IMR-90 (cell line): ENCODE measurements around the gene ME1.
A peak's percentile ranks its signal among the peaks of the same experiment; 100 is the strongest.

Experiments
- BHLHE40 ChIP-seq: fragments of 150-350 bp; IDR thresholded peaks from 2 replicates; pipeline ENCODE4 v1.6.1; 2016; ENCODE audit warnings: mild to moderate bottlenecking, low read depth, low read length
- CEBPB ChIP-seq: IDR thresholded peaks from 2 replicates; pipeline ENCODE4 v1.6.1; 2012; ENCODE audit warnings: low read depth, low read length, improper control_type of control experiment
- CHD1 ChIP-seq: IDR thresholded peaks from 2 replicates; pipeline ENCODE4 v1.6.1; 2012; ENCODE audit warnings: low read depth, low read length, improper control_type of control experiment
- CTCF ChIP-seq: conservative IDR thresholded peaks from 2 replicates; pipeline ENCODE4 v1.5.1; 2012; ENCODE audit warnings: mild to moderate bottlenecking, low read depth, low read length, improper control_type of control experiment
- FOS ChIP-seq: fragments of 150-350 bp; IDR thresholded peaks from 2 replicates; pipeline ENCODE4 v1.6.1; 2016; ENCODE audit warnings: low read depth, low read length
- MXI1 ChIP-seq: IDR thresholded peaks from 2 replicates; pipeline ENCODE4 v1.6.1; 2012; ENCODE audit warnings: low read depth, mild to moderate bottlenecking, low read length, moderate library complexity, borderline replicate concordance
- NFE2L2 ChIP-seq: fragments of 150-350 bp; IDR thresholded peaks from 2 replicates; pipeline ENCODE4 v1.6.1; 2016; ENCODE audit warnings: low read depth, mild to moderate bottlenecking, low read length
- POLR2A ChIP-seq: IDR thresholded peaks from 2 replicates; pipeline ENCODE4 v1.6.1; 2012; ENCODE audit warnings: mild to moderate bottlenecking, low read depth, low read length
- RAD21 ChIP-seq: IDR thresholded peaks from 2 replicates; pipeline ENCODE4 v1.6.1; 2012; ENCODE audit warnings: low read length, improper control_type of control experiment
- RCOR1 ChIP-seq: IDR thresholded peaks from 2 replicates; pipeline ENCODE4 v1.6.1; 2012; ENCODE audit warnings: mild to moderate bottlenecking, low read length, improper control_type of control experiment; ENCODE audit not compliant: insufficient replicate concordance
- TF ChIP-seq, protein P1 (sequence below): fragments of 150-350 bp; IDR thresholded peaks from 2 replicates; pipeline ENCODE4 v1.6.1; 2017; ENCODE audit warnings: mild to moderate bottlenecking, antibody characterized with exemption, low read length, low read depth

- TF ChIP-seq POLR2A = no peak
- no peak for TF ChIP-seq RCOR1
- TF ChIP-seq CTCF = no peak
- no peak for TF ChIP-seq BHLHE40
- peak; percentile 38; the same call in 1 of the 2 replicates for TF ChIP-seq FOS
- TF ChIP-seq, protein P1, sequence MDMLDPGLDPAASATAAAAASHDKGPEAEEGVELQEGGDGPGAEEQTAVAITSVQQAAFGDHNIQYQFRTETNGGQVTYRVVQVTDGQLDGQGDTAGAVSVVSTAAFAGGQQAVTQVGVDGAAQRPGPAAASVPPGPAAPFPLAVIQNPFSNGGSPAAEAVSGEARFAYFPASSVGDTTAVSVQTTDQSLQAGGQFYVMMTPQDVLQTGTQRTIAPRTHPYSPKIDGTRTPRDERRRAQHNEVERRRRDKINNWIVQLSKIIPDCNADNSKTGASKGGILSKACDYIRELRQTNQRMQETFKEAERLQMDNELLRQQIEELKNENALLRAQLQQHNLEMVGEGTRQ = no peak
- TF ChIP-seq RAD21 = no peak
- TF ChIP-seq MXI1 = no peak
- TF ChIP-seq CEBPB = peak; percentile 54
- TF ChIP-seq NFE2L2 = no peak
- TF ChIP-seq CHD1 = no peak
Measured at GRCh38 chr6:83252719-83253118, 178.1 kb downstream of the ME1 start.
